Tibial artery (tissue), 4 donors: ENCODE measurements around the gene ATP8A1.

ENCODE experiments used
- DNase-seq, 2 donors: peaks; one replicate each; pipeline ENCODE4 v3.0.0-alpha.2; 2019
- H3K27ac ChIP-seq, 2 donors: fragments of 200-600 bp; sonication (generic) in 1 of 2; 1 replicate in 1 of 2; 2 replicates in 1 of 2; pipeline ENCODE4 v1.5.1; 2018 to 2019; ENCODE audit warnings: mild to moderate bottlenecking in 1 of 2
- H3K27me3 ChIP-seq, 2 donors: fragments of 200-600 bp; sonication (generic) in 1 of 2; one replicate each; pipeline versions ENCODE4 v1.5.1 to v1.6.0; 2016 to 2019
- H3K36me3 ChIP-seq, 3 donors: fragments of 200-600 bp; sonication (generic) in 2 of 3; one replicate each; pipeline ENCODE4 v1.5.1; 2016 to 2019; ENCODE audit warnings: mild to moderate bottlenecking in 2 of 3
- H3K4me1 ChIP-seq, 4 donors: fragments of 200-600 bp; sonication (generic) in 2 of 4; 1 replicate in 3 of 4; 2 replicates in 1 of 4; pipeline ENCODE4 v1.5.1; 2016 to 2019
- H3K4me3 ChIP-seq, 2 donors: fragments of 200-600 bp; sonication (generic) in 1 of 2; 1 replicate in 1 of 2; 2 replicates in 1 of 2; pipeline ENCODE4 v1.5.1; 2018 to 2019; ENCODE audit warnings: mild to moderate bottlenecking in 2 of 2
- H3K9me3 ChIP-seq, 3 donors: fragments of 200-600 bp; sonication (generic) in 1 of 3; one replicate each; pipeline ENCODE4 v1.5.1; 2016 to 2019
- CTCF ChIP-seq, 2 experiments: fragments of 200-600 bp in 1 of 2; fragments of 450-650 bp in 1 of 2; IDR thresholded peaks; one replicate each; pipeline ENCODE4 v1.5.1; 2017 to 2019; ENCODE audit warnings: antibody characterized with exemption in 2 of 2, mild to moderate bottlenecking in 1 of 2, moderate library complexity in 1 of 2
- intact Hi-C: fragments of 100-400 bp; cut with DNase I; formaldehyde crosslinking; loops from one replicate; pipeline ENCODE4 v1.15.0; 2023; ENCODE audit warnings: low total_unique reads

The ATP8A1 gene

DNA sequence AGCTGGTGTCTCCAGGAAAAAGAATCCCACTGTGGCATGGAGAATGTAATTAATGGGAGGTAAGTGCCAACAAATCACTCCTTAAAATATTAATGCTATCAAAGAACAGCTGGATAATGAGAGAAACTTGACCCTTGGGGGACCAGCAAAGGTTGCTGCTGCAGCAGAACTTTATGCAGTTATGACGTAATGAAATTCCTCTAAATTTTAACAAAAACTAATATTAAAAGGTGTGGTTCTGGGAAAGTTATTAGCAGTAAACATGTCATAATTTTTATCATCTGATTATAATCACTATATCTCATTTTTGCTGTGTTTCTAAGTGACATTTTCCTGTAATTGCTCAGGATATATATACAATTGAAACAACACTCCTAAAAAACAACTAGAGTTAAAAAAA lies 261.3 kb downstream of the ATP8A1 start:
- Histone ChIP-seq H3K4me1 (peaks cover 0 to 30% (median 24%) of the 10 kb centered on the region in 4 donors), H3K36me3 (no peaks in the 10 kb centered on the region), H3K27ac (no peak overlapping the region), H3K9me3 (no peaks in the 10 kb centered on the region), H3K4me3 (no peak overlapping the region), H3K27me3 (peaks cover 0 to 35% of the 10 kb centered on the region in 2 donors)
- intact Hi-C loops, result no loop called here
- no peak for TF ChIP-seq CTCF (IDR thresholded peaks at IDR 0.05)
- no peak for DNase-seq

DNA sequence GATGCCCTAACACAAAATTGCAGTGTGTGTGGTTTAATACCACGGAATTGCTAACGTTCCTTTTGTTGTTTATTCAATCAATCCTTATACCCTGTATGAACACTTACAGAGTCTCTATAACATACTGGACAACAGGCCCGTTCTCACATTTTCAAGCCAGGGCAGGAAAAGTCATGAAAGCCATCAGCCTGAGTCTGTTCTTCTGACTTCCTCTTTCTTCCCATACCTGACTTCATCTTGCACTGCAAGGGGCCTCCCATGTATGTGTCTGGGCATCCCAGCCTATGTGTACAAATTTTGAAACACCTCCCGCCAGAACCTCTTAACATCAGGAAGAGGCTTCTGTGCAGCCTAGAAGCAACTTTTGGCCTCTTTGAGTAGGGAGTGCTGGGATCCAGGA lies 264.5 kb downstream of the ATP8A1 start:
- intact Hi-C loops, result no loop called here
- Histone ChIP-seq H3K36me3 (no peaks in the 10 kb centered on the region), H3K4me1 (peaks cover 0 to 8% (median 7%) of the 10 kb centered on the region in 4 donors), H3K9me3 (no peaks in the 10 kb centered on the region), H3K4me3 (no peak overlapping the region), H3K27ac (no peak overlapping the region), H3K27me3 (peaks cover 0 to 13% of the 10 kb centered on the region in 2 donors)
- no peak for TF ChIP-seq CTCF (IDR thresholded peaks at IDR 0.05)
- no peak for DNase-seq

DNA sequence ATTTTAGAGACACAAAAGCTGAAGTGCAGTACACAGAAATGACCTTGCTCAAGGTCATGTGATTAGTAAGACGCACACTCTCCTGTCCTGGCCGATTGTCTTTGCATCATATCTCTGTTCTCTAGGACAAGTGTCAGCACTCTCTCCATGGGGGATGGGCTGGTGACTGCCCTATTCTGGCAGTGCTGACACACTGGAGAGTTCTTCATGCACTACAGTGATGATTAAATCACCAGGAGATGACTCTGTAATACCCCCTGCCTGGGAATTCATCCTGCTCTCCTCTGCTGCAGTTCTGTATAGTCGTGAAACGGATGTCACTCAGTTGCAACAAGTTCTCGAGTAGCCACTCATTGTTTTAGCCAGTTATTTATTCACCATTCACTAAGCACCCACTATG lies 264.9 kb downstream of the ATP8A1 start:
- DNase-seq, result no peak

DNA sequence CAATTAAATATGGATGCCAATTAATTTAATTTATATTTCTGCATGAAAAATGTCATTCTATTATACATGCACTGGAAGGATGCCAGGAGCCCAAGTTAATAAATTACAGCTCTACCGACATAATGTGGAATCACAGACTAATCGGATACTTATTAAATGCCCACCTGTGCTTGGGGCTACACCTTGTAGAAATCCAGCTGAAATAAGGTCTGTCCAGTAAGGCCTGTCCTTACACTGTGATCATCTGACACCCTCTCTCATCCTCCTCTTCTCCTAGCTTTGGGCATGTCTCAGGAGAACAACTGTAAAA lies 265.6 kb downstream of the ATP8A1 start:
- no peak for TF ChIP-seq CTCF (IDR thresholded peaks at IDR 0.05)
- intact Hi-C loops, result no loop called here
- no peak overlapping the region for H3K4me3 ChIP-seq
- no peaks in the 10 kb centered on the region for H3K4me1 ChIP-seq
- peaks cover 0 to 1% of the 10 kb centered on the region in 2 donors for H3K27me3 ChIP-seq
- H3K9me3 ChIP-seq, result no peaks in the 10 kb centered on the region
- no peak for DNase-seq
- no peaks in the 10 kb centered on the region for H3K36me3 ChIP-seq
- no peak overlapping the region for H3K27ac ChIP-seq

More for the DNA sequence above, 264.9 kb downstream of the ATP8A1 start:
- Histone ChIP-seq H3K4me3 (no peak overlapping the region), H3K9me3 (no peaks in the 10 kb centered on the region), H3K27me3 (peaks cover 0 to 8% of the 10 kb centered on the region in 2 donors), H3K4me1 (peaks cover 0 to 5% (median 3%) of the 10 kb centered on the region in 4 donors), H3K36me3 (no peaks in the 10 kb centered on the region), H3K27ac (no peak overlapping the region)
- no peak for TF ChIP-seq CTCF (IDR thresholded peaks at IDR 0.05)
- intact Hi-C loops, result no loop called here

GRCh38 chr4:42390622-42391354 lies 266.1 kb downstream of the ATP8A1 start:
- no peaks in the 10 kb centered on the region for H3K36me3 ChIP-seq
- no peak overlapping the region for H3K4me3 ChIP-seq
- no peak for TF ChIP-seq CTCF (IDR thresholded peaks at IDR 0.05)
- H3K9me3 ChIP-seq, result no peaks in the 10 kb centered on the region
- H3K4me1 ChIP-seq, result no peaks in the 10 kb centered on the region
- H3K27me3 ChIP-seq, result no peaks in the 10 kb centered on the region
- intact Hi-C loops, result no loop called here
- DNase-seq, result no peak
- no peak overlapping the region for H3K27ac ChIP-seq

DNA sequence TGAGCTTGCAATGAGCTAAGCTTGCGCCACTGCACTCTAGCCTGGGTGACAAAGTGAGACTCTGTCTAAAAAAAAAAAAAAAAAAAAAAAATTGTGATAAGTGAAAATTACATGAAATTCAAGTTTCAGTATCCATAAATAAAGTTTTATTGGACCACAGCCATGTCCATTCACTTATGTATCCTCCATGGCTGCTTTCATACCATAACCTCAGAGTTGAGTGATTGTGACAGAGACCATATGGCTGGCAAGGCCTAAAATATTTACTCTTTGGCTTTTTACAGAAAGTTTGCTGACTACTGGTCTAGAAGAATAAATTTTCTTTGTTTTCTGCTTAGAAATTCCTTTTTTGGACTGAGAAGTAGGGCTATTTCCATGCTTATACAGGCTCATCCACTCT lies 271.4 kb downstream of the ATP8A1 start:
- no peaks in the 10 kb centered on the region for H3K27me3 ChIP-seq
- H3K27ac ChIP-seq, result no peak overlapping the region
- H3K36me3 ChIP-seq, result no peaks in the 10 kb centered on the region
- H3K4me3 ChIP-seq, result no peak overlapping the region
- no peaks in the 10 kb centered on the region for H3K4me1 ChIP-seq
- H3K9me3 ChIP-seq, result no peaks in the 10 kb centered on the region
- no peak for TF ChIP-seq CTCF (IDR thresholded peaks at IDR 0.05)
- intact Hi-C loops, result no loop called here
- no peak for DNase-seq
